Measurements from ENCODE around the gene UTS2. TPM values are rescaled to one million over a fixed set of nuclear protein-coding genes. Genes with fewer than 3 reads are reported as not detected.

UTS2 gene
- total RNA-seq, 1 donor from 2014 or later: not detected

DNA sequence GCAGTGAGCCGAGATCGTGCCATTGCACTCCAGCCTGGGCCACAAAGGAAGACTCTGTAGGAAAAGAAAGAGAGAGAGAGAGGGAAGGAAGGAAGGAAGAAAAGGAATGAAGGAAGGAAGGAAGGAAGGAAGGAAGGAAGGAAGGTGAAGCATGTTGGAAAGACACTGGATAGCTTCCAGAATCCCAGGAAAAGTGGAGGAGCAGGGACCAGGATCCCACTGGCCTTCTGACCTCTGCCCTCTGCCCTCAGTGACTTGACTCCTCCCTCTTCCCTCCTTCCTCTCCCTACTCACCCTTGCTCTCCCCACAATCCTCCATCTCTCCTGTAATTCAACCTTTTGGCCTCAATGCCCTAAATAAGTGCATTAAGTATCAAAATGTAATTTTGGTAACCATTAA lies 4.1 kb upstream of the UTS2 start:
- H3K4me3 ChIP-seq (ENCODE audit: low read depth, low read length): no peak overlapping the region
- no peak for DNase-seq (ENCODE audit: low read depth)
- TF ChIP-seq, protein P1, sequence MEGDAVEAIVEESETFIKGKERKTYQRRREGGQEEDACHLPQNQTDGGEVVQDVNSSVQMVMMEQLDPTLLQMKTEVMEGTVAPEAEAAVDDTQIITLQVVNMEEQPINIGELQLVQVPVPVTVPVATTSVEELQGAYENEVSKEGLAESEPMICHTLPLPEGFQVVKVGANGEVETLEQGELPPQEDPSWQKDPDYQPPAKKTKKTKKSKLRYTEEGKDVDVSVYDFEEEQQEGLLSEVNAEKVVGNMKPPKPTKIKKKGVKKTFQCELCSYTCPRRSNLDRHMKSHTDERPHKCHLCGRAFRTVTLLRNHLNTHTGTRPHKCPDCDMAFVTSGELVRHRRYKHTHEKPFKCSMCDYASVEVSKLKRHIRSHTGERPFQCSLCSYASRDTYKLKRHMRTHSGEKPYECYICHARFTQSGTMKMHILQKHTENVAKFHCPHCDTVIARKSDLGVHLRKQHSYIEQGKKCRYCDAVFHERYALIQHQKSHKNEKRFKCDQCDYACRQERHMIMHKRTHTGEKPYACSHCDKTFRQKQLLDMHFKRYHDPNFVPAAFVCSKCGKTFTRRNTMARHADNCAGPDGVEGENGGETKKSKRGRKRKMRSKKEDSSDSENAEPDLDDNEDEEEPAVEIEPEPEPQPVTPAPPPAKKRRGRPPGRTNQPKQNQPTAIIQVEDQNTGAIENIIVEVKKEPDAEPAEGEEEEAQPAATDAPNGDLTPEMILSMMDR (conservative IDR thresholded peaks at IDR 0.05; ENCODE audit: low read depth, low read length): no peak

- no peak overlapping the region for H3K4me3 ChIP-seq (ENCODE audit: low read depth, low read length)
- no peak for DNase-seq (ENCODE audit: low read depth)
- TF ChIP-seq, protein P1 (conservative IDR thresholded peaks at IDR 0.05; ENCODE audit: low read depth, low read length): no peak
Measured at GRCh38 chr1:7856345-7856744, 3.5 kb upstream of the UTS2 start.

DNA sequence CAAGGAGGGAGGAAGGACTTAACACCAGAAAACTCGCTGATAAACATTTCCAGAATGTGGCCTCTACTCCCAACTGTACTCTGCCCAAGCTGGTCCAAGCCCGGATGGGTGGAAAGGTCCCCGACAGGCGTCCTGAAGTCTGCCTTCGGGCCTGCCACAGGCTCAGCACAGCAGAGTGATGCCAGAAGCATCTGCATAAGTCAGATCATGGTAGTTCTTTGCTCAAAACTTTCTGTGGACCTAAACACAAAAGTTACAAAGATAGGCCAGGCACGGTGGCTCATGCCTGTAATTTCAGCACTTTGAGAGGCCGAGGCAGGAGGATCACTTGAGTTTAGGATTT lies 790 bp upstream of the UTS2 start:
- TF ChIP-seq, protein P1 (conservative IDR thresholded peaks at IDR 0.05; ENCODE audit: low read depth, low read length): no peak
- no peak overlapping the region for H3K4me3 ChIP-seq (ENCODE audit: low read depth, low read length)
- DNase-seq (ENCODE audit: low read depth): no peak

DNA sequence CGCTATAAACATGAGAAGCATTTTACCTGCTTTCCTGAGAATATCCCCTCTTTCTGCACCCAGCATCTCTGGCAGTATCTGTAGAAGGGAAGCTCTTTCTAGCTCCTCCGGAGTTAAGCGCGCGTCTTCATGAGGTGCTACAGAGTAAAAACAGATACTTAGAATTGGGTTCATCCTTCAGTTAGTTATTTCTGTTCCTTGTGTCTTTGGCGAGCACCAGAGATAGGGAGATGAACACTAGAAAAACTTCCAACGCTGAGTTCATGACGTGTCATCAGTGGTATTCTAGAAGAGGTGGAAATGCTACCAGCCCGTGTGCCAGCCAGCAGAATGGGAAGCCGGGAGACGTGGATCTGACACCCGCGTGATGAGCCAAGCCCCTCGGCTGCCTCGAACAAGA lies 2.1 kb downstream of the UTS2 start:
- H3K4me3 ChIP-seq (ENCODE audit: low read depth, low read length): no peak overlapping the region
- TF ChIP-seq, protein P1 (conservative IDR thresholded peaks at IDR 0.05; ENCODE audit: low read depth, low read length): no peak

DNA sequence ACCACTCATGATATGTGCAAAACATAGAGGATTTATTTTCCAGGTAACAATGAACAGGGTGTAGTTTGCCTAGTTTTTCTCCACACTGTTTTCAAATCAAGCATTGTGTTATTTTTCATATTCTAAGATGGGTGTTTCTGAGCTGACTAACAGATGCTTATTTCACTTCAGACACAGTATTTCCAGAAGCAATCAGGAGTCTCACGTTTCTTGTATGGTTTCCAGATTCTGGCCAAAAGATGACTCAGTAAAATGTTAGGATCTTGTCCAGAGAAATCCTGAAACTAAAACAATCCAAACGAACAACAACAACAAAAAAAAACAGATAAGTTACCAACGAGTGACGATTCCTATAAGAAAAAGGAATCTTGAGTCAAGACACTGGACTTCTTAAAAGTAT lies 5.3 kb downstream of the UTS2 start:
- no peak overlapping the region for H3K4me3 ChIP-seq (ENCODE audit: low read depth, low read length)
- TF ChIP-seq, protein P1 (conservative IDR thresholded peaks at IDR 0.05; ENCODE audit: low read depth, low read length): no peak
- no peak for DNase-seq (ENCODE audit: low read depth)

More for the DNA sequence above, 2.1 kb downstream of the UTS2 start:
- DNase-seq (ENCODE audit: low read depth): no peak

- DNase-seq (ENCODE audit: low read depth): no peak
- H3K4me3 ChIP-seq (ENCODE audit: low read depth, low read length): no peak overlapping the region
- TF ChIP-seq, protein P1 (conservative IDR thresholded peaks at IDR 0.05; ENCODE audit: low read depth, low read length): no peak
Measured at GRCh38 chr1:7846656-7847055, 6.2 kb downstream of the UTS2 start.

DNA sequence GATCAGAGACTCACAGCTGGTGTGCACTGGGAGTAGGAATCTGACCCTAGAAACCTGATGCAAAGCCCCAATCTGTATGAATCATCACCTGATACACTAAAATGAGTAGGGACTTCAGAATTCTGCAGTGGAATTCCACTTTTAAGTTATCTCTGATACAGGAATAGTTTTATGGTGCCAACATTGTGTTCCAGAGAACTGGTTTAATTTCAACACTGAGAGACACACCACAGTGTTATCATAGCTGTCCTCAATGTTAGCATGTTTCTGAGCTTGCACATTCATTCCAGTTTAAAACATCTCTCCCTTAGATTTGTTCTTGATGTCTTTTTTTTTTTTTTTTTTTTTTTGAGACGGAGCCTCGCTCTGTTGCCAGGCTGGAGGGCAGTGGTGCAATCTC lies 7.1 kb downstream of the UTS2 start:
- H3K4me3 ChIP-seq (ENCODE audit: low read depth, low read length): no peak overlapping the region
- no peak for DNase-seq (ENCODE audit: low read depth)
- TF ChIP-seq, protein P1 (conservative IDR thresholded peaks at IDR 0.05; ENCODE audit: low read depth, low read length): no peak
